Measurements from ENCODE around the gene CDC42BPA.

DNA sequence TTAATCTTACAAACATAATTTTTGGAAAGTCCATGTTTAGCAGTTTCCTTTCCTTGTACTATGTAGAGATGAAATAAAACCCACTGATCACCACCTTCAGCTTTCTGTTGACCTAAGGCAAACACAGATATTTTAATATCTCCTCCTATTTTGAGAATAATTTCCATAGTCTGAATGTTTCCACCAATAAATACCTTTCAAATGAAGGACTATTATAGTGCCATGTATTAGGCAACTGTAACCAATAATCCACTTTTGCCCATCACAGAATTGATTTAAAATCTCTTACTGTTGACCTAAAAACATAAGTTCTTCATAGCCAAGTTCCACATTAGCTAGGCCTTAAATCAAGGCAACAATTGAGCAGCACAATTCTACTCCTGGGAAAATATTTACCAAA lies 1.8 kb downstream of the CDC42BPA start:
- TF ChIP-seq CTCF (IDR thresholded peaks at IDR 0.05) (no peak), POLR2A (IDR thresholded peaks at IDR 0.05) (no peak), EP300 (IDR thresholded peaks at IDR 0.05; ENCODE audit: low read depth) (no peak), POLR2AphosphoS5 (IDR thresholded peaks at IDR 0.05) (no peak)
